ENCODE results near the gene LRRFIP1.

- TF ChIP-seq POLR2AphosphoS5 (IDR thresholded peaks at IDR 0.05; ENCODE audit: low read depth, low read length) (no peak), REST (IDR thresholded peaks at IDR 0.05; ENCODE audit: insufficient read depth in 1 of 2, low read depth in 2 of 2, low read length in 2 of 2) (no peak), TAF1 (IDR thresholded peaks at IDR 0.05; ENCODE audit: borderline replicate concordance, insufficient read depth, low read length) (no peak)
These were observed 23.0 kb upstream of the LRRFIP1 start for GRCh38 chr2:237604391-237604790.
